ENCODE data around the gene P2RY14.

The P2RY14 gene

DNA sequence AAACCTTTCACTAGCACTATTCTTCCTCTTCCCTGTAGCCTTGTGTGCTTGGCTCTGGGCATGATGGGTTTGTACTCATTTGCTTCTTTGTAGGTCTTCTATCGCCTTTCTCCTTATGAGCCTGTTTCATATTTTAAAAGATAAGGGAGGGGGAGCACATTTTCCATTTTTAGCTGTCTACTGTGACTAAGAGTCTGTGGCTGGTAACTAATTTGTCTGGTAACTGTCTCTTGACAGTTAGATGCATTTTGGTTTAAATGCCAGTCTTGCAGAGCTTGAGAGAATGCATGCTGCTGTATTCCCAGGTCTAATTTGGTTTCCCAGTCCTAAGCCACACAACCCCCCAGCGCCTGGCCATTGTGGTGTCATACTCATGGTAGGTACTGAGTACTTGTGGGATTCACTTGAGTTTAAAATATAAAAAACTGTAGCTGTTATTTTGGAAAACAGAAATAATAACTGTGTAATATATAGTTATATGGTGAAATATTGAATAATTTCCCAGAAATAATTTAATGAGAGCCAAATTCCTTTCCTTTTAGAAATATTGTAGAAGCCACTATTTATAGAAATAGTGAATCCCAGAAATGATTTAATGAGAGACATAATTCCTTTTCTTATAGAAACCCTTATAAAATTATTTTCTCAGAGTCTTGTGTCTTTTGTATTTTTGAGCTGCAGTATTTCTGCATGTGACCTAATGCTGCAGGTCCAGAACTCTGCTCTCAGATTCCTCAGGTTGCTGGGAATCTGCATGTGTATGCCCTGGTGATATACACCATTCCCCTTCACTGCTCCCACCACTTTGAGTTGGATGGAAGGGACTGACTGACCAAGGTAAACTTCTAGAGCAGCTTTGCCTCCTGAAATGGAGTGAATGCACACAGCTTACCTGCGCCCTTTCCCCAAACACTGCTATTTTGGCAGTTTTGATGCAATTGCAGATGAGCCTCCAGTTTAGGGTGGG lies 61.4 kb downstream of the P2RY14 start:
- FAIRE-seq (no peak), DNase-seq (ENCODE audit: low spot score) (no peak)

DNA sequence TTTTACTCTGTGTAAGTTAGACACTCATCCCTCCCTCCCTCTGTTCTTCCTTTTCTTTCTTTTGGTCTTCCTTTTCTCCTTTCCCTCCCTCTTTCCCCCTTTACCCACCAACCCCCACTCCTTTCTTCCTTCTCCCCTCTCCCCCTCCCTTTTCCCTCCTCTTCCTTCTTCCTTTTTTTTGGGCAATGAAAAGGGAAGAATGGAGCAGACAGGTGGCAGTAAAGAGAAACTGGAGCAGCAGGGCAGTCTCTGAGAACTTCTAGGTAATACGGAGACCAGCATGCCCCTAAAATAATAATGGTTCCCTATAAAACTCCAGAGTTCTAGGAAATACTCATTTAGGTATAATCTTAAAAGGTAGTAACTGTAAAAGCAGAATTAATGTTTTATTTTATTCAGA lies 63.9 kb downstream of the P2RY14 start:
- DNase-seq (ENCODE audit: low spot score) (no peak), FAIRE-seq (no peak)

DNA sequence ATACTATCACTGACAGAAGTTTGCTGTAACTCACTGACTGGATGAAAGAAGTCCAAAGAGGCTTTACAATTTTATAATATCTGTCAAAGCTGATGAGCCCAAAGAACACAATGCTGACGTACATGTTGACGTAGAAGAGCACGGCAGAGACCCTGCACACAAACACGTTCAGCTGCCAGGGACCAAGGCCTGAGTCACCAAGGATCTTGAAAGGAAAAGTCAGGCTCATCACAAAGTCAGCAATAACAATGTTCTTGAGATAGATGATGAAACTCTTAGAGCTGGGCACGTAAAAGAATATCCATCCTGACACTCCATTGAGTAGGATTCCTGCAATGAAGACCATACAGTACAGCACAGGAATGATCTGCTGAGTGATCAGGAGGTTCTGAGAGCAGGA lies 64.5 kb downstream of the P2RY14 start:
- DNase-seq (ENCODE audit: low spot score) = no peak
- FAIRE-seq = no peak

DNA sequence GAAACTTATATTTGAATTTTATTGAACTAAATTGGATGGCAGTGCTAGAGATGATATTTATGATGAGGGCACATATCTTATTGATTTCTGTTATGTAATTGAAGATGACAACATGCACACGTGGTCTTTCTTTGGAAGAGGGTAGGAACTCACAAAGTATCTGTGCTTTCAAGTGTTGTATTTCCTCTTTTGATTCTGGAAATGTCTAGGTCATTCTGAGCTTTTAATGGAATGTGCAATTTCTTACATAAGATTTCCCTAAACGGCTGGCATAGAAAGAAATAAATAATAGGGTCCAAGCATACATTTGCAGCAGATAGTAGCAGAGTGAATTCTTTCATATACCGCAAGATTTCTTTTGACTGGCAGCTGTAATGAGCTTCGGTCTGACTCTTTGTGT lies 65.2 kb downstream of the P2RY14 start:
- no peak for DNase-seq (ENCODE audit: low spot score)
- FAIRE-seq = no peak

DNA sequence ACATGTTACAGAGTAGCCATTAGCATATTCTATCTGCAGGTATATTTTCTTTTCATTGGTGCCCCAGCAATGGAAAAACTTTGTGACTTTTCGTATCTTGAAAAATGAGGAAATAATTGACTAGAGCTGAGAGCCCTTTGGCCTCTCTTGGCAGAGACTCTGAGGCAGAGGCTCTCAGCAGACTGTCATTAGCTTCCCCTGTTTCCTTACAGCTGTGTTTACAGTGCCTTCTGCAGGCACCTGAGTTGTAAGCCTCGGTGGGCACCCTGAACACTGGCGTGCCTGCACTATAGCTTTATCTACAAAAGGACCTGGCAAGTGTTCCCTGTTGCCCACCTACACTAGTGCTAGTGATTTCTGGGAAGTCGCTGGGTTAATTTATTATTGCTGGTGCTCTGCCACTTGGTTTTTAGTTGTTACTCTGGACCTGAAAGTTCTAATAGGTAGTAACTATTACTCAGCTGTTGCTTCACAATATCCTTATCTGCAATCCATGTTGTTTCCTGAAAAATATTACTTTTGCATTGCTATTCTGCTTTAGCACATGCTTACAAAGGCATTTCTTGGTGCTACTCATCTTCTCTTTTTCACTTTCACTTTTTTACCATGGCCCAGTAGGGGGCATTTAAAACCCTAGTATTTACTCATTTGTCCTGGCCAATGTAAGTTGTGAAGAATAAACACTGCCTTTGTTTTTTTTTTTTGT lies 67.5 kb downstream of the P2RY14 start:
- no peak for FAIRE-seq
- DNase-seq (ENCODE audit: low spot score) = no peak

DNA sequence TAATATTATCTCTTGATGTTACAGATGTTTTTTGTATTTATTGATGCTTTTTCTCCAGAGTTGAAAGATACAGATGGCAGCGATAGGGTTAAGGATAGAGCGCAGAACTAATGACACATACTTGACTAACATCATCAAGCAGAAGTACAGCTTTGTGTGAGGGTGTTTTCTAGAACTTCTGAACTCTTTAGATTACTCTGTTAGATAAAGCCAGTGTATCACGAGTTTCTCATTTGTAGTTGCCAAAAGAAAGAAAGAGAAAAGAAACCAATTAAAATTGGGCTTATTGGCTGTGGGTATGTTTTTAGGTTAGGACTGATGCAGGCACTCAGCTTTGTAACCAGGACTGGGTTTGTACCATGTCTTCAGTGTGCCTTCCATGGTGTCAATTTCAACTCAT lies 68.7 kb downstream of the P2RY14 start:
- FAIRE-seq = no peak

DNA sequence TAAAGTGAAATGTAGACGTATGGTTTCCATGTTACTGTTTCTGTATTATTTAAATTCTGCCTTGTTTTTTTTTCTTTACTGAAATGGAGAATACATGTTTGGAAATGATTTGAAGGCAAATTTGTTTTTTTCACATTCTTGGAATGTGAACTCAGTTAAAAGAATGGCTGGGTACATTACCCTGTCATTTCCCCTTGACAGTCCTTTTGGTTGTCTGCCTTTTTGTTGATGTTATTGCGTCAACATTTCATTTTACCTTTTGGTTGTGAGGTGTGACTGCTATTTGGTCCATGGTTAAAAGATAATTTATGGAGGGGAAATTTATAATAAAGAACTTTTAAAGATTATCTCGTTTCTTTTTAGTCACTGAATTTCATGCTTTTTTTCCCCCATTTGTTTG lies 72.1 kb downstream of the P2RY14 start:
- no peak for FAIRE-seq
- DNase-seq (ENCODE audit: low spot score) = no peak

More for the DNA sequence above, 68.7 kb downstream of the P2RY14 start:
- no peak for DNase-seq (ENCODE audit: low spot score)

DNA sequence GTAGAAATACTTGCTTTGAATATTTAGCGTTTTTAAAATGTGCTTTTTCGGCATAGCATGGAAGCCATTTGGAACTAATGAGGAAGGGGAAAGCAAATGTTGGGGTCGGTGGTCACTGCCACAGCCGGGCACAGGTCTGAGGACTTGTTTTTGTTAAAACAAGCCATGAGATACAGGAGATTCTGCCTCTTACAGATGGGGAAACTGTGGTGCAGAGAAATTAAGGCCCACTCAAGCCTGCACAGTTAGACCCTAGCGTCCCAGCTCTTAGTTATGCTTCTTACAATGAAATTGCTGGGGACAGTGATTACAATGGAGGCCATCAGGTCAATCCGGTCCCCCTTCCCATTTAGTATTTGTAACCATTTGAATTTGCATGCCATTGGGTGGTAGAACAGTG lies 72.9 kb downstream of the P2RY14 start:
- FAIRE-seq = no peak
- no peak for DNase-seq (ENCODE audit: low spot score)

DNA sequence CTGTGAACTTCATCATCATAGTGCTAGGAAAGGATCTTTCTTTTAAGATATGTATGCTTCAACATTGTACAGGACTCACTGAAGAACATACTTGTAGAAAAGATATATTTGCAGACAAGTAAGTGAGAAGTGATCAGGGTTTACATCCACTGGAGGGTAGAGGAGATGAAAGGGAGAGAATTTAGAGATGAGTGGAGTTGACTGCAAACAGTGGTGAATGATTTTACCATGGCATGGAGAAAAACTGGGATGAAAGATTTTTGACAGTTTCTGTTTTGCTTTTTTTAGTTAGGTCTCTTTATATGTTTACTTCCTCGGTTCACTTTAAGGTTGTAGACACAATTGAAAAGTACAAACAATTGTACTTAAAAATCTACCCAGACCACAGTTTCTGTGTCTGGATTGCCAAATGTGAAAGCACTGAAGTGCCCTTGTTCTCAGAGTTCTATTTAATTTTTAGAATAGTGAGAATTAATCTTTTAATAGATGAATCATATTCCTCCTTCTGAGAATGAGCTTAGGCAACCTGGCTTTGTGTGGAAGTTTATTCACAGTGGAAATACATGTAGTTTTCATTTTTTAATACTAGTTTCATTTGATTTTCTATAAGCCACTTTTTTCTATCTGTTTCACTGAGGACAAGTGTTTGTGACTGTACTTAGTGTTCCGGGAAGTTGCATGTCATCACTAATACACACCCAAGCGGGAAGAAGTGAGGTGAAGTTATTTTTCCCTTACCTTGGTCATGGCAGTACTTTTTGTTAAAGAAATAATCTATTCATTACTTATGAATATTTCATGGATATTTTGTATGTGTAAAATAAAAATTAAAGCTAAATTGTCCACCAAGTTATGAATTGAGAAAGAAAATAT lies 73.6 kb downstream of the P2RY14 start:
- FAIRE-seq = no peak
- DNase-seq (ENCODE audit: low spot score) = no peak

DNA sequence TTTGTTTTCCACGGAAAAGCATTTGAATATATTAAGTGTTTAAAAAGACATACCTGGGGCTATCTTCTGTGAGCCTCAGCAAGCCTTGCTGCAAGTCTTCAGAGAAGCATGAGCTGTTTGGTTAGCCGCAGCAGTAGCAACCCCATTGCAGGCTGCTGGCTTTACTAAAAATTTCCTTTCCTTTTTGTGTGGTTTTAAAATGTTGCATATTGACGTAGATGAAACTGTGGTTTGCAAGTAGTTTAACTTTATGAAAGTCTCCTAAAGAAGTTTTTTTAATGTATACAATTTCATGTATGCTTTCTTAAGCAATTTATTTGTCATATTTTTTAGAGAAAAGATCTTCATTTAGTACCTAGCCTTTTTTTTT lies 75.3 kb downstream of the P2RY14 start, which contains the start of gene GPR171:
Gene GPR171 (minus strand): TSS at position 166 of the 370 bp plus-strand sequence. CDS start 3,830 bp downstream, outside the sequence.
- DNase-seq (ENCODE audit: low spot score) = no peak
- FAIRE-seq = no peak

DNA sequence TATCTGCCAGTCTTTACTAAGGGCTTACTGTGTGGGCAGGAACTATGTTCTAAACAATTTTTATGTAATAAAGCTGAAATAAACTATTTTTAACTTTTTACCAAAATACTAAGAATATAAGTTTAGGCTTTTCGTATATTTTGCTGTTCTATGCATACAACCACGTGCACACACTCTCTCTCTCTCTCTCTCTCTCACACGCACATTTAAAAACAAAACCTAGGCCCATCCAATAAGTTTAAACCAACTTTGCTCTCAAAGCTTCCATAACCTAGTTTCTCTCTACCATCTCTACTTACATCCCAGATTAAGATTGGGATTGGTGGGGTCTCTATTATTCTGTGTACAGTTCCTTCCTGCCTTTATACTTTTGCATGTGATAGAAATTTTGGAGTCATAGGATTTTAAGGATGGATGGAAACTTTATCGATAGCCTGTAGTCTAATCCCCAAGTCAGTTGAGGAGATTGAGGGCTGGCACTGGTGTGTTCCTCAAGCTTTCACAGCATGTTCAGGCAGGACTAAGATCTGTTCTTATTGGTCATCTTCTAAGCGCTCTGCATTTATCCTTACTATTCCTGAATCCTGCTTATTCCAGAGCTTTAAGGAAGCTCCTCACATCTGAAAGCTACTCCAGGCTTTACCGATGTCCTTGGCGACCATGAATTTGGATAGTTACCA lies 77.2 kb downstream of the P2RY14 start:
- FAIRE-seq (no peak), DNase-seq (ENCODE audit: low spot score) (no peak)

DNA sequence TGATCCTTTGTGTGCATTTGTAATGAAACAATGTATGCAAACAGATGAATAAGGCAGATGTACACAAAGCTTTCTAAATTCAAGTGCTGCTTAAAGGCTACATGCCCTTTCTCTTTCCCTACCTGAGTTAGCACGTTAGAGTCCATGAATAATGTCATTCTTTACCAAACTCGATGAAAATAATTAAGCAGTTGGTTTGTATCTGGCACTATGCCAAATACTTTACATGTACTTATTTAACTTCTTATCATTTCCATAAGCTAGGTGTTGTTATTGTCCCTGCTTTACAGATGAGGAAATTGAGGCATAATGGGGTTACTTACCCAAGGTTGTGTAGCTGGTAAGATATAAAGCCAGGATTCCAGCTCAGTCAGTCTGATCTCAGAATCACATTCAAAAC lies 77.8 kb downstream of the P2RY14 start:
- DNase-seq (ENCODE audit: low spot score) (no peak), FAIRE-seq (no peak)

DNA sequence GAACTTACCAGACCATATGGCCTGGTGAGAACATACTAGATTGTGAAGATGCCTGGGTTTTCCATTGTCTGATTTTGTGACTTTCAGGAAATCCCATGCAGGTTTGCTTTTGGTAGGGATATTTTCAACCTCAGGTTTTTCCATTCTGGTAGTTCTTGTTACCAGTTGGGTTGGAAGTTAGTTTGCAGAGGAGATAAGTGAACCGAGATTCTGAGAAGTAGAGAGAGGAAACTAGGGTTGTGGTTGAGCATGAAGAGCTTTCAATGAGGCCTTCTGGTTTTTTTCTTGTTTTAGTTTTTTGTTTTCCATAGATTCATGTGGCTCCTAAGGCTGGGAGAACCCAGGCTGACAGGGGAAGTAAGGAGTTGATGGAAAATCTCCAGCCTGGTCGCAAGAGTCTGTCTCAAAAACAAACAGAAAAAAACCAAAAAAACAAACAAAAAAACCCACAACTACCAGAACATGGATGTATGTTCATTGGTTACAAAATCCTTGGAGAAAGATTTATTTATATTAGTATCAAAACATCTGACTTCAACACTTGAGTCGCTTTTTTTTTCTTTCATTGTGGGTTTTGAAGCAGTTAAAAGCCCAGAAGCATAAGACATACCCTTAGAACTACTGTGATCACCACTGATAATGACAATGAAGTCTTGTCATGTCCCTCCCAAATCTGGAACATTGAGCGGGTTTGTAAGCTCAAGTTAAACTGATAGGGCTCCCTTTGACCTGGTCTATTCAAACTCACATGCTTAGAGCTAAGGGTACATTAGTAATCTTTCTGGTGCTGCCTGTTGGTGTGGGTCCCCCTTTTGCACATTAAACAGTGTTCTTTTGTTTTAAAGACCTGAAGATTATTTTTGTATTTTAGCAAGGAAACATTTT lies 78.5 kb downstream of the P2RY14 start:
- no peak for FAIRE-seq

DNA sequence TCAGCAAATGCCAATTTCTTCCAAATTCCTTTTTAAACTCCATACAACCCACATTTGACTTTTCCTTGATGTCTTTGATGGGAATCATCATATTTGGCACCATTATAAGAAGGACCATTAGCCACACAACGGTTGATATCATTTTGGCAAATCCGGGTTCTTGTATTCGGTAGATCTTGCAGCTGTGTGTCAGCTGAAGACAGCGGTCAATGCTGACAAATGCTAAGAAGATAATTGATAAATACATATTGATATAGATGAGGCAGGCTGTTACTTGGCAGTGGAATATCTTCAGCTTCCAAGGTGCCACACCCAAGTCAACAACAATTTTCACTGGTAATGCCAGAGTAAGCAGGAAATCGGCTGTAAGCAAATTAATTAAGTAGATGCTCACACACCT lies 79.5 kb downstream of the P2RY14 start:
- DNase-seq (ENCODE audit: low spot score) (no peak), FAIRE-seq (no peak)

More for the DNA sequence above, 78.5 kb downstream of the P2RY14 start:
- no peak for DNase-seq (ENCODE audit: low spot score)

DNA sequence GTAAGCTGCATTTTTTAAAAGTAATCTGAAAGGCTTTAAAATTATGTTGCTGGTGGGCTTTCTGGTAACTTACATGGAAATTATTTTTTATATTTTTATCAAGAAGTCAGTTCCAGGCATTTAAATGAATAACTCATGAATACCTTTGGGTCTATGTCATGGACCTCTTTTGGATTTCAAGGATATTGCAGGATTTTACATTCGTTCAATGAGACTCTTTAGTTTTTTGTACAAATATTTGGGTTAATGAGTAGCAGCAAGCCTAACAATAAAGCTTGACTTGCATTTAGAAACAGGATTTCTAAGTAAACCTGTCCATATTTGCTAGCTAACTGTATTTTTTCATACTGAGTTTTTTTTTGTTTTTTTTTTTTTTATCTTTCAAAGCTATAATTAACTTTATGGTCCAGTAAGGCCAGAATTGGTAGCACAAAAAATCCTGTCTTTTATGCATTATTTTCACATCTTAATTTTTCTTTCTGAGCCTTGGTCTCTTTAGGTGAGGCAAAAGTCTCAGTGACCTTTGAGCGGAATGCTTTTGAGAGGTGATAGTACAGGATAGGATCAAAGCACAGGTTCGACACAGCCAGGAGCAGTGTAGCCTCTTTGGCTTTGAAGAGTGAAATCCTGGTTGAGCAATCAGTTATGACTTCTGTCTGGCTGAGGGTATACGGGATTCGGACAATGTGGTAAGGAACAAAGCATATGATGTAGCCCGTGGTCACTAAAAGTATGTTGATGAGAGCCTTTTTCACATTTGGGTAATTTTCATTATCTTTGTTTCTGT lies 80.2 kb downstream of the P2RY14 start:
- FAIRE-seq = no peak
- DNase-seq (ENCODE audit: low spot score) = no peak

DNA sequence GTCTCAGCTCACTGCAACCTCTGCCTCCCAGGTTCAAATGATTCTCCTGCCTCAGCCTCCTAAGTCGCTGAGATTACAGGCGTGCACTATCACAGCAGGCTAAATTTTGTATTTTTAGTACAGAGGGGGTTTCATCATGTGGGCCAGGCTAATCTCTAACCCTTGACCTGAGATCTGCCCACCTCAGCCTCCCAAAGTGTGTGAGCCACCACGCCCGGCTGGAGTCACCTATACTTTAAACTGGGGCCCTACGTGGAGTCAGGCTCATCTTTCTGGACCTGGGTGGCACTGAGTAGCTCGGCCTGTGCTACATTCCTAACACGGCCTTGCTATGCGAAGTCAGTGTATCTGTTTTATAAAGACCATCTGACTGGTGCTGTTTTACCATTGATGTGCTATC lies 81.1 kb downstream of the P2RY14 start:
- no peak for FAIRE-seq

DNA sequence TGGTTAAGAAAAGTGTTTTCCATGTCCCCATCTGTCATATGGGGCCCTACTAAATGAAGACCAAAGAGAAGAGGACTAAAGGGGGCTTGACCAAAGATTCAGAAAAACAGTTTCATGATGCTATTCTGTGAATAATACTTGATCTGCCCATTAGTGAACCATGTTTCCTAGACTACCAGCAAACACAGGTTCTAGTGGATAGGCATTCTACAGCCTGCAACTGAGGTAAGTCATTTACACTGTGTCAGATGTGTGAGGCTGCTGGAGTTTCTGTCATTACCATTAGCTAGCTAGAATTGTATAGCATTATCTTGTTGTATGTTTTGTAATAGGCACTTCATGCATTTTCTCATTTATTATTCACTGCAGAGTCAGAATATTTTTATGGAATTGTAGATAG lies 81.9 kb downstream of the P2RY14 start:
- FAIRE-seq (no peak), DNase-seq (ENCODE audit: low spot score) (no peak)

More for the DNA sequence above, 81.1 kb downstream of the P2RY14 start:
- no peak for DNase-seq (ENCODE audit: low spot score)

DNA sequence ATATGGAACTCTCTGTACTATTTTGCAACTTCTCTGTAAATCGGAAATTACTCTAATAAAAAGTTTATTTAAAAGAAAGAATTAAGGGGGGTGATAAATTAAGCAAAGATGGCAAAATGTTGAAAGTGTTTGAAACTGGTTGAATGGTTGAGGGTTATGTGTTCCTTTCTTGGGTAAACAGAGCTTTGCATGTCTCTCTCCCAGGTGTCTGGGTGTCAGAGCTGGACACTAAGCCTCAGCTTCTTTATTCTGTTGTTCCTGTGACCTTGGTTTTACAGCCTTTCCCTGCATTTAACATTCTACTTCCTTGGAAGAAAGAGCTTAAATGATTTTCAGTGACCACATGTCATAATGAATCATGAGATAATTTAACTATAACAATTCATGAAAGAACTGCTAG lies 82.5 kb downstream of the P2RY14 start:
- no peak for FAIRE-seq

DNA sequence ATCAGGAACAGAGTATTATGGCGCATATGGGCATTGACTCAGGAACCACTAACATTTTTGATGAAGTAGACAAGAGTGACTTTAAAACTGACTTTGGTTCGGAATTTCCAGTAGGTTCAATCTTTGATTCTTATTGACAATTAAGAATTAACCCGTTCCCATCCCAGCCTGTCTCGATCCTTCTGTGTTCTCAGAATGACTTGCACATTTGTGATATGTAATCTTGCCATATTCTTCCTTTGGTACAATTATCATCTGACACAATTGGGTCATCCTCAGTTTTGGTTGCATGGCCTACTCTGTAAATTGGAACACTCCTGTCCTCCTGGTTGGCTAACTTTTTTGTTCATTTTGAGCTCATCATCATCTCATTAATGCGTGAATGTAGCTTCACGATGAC lies 85.8 kb downstream of the P2RY14 start:
- FAIRE-seq (no peak), DNase-seq (ENCODE audit: low spot score) (no peak)

More for the DNA sequence above, 82.5 kb downstream of the P2RY14 start:
- no peak for DNase-seq (ENCODE audit: low spot score)
